Nephron progenitor cell (in vitro differentiated cells): ENCODE results near the gene LOXHD1.

Experiments used
- DNase-seq: peaks from one replicate; pipeline ENCODE4 v3.0.0; 2021
- H3K27ac Mint-ChIP-seq: 2 replicates; pipeline ENCODE4 v1.8.0; 2021; ENCODE audit warnings: mild to moderate bottlenecking, moderate library complexity, mixed read lengths
- H3K27me3 Mint-ChIP-seq: 2 replicates; pipeline ENCODE4 v1.8.0; 2021; ENCODE audit warnings: mild to moderate bottlenecking, low read depth, mixed read lengths; ENCODE audit not compliant: poor library complexity
- H3K36me3 Mint-ChIP-seq: 2 replicates; pipeline ENCODE4 v1.8.0; 2021; ENCODE audit warnings: low read depth, mixed read lengths
- H3K4me1 Mint-ChIP-seq: 2 replicates; pipeline ENCODE4 v1.8.0; 2021; ENCODE audit warnings: mixed read lengths
- H3K4me3 Mint-ChIP-seq: 2 replicates; pipeline ENCODE4 v1.8.0; 2021; ENCODE audit warnings: mild to moderate bottlenecking, moderate library complexity, mixed read lengths
- H3K9me3 Mint-ChIP-seq: 2 replicates; pipeline ENCODE4 v1.8.0; 2021; ENCODE audit warnings: mild to moderate bottlenecking, moderate library complexity, mixed read lengths
- CTCF ChIP-seq: fragments of 200-600 bp; sonication (generic); IDR thresholded peaks from 2 replicates; pipeline ENCODE4 v1.5.0; 2021; ENCODE audit warnings: antibody characterized with exemption

Gene LOXHD1

GRCh38 chr18:46590103-46590502, 66.9 kb downstream of the LOXHD1 start:
- H3K4me1 Mint-ChIP-seq = peaks cover 7% of the 10 kb centered on the region
- no peaks in the 10 kb centered on the region for H3K9me3 Mint-ChIP-seq
- H3K27me3 Mint-ChIP-seq = peaks cover 23% of the 10 kb centered on the region
- no peaks in the 10 kb centered on the region for H3K36me3 Mint-ChIP-seq
- H3K27ac Mint-ChIP-seq = no peak overlapping the region
- no peak for TF ChIP-seq CTCF
- no peak for DNase-seq
- H3K4me3 Mint-ChIP-seq = no peak overlapping the region

- TF ChIP-seq CTCF = no peak
- no peak overlapping the region for H3K4me3 Mint-ChIP-seq
These were observed 67.9 kb downstream of the LOXHD1 start for GRCh38 chr18:46588971-46589660.

GRCh38 chr18:46587600-46587999, 69.4 kb downstream of the LOXHD1 start:
- peaks cover 15% of the 10 kb centered on the region for H3K27me3 Mint-ChIP-seq
- no peak overlapping the region for H3K4me3 Mint-ChIP-seq
- H3K9me3 Mint-ChIP-seq = no peaks in the 10 kb centered on the region
- H3K36me3 Mint-ChIP-seq = no peaks in the 10 kb centered on the region
- no peak for TF ChIP-seq CTCF
- no peak for DNase-seq
- H3K4me1 Mint-ChIP-seq = peaks cover 5% of the 10 kb centered on the region
- H3K27ac Mint-ChIP-seq = no peak overlapping the region

More at GRCh38 chr18:46588971-46589660, 67.9 kb downstream of the LOXHD1 start:
- Mint-ChIP-seq H3K27ac (no peak overlapping the region), H3K27me3 (peaks cover 20% of the 10 kb centered on the region), H3K4me1 (peaks cover 7% of the 10 kb centered on the region), H3K36me3 (no peaks in the 10 kb centered on the region), H3K9me3 (no peaks in the 10 kb centered on the region)
- DNase-seq = no peak

- TF ChIP-seq CTCF = no peak
- H3K4me3 Mint-ChIP-seq = no peak overlapping the region
- no peak for DNase-seq
- H3K9me3 Mint-ChIP-seq = peaks cover 19% of the 10 kb centered on the region
- H3K27me3 Mint-ChIP-seq = peaks cover 14% of the 10 kb centered on the region
- H3K27ac Mint-ChIP-seq = no peak overlapping the region
- H3K4me1 Mint-ChIP-seq = no peaks in the 10 kb centered on the region
- H3K36me3 Mint-ChIP-seq = no peaks in the 10 kb centered on the region
These were observed 73.3 kb downstream of the LOXHD1 start for GRCh38 chr18:46583711-46584110.

- no peak overlapping the region for H3K4me3 Mint-ChIP-seq
- H3K4me1 Mint-ChIP-seq = no peaks in the 10 kb centered on the region
- peaks cover 7% of the 10 kb centered on the region for H3K27me3 Mint-ChIP-seq
- no peaks in the 10 kb centered on the region for H3K36me3 Mint-ChIP-seq
- no peak for DNase-seq
- no peak overlapping the region for H3K27ac Mint-ChIP-seq
- no peak for TF ChIP-seq CTCF
- H3K9me3 Mint-ChIP-seq = peaks cover 19% of the 10 kb centered on the region
These were observed 75.4 kb downstream of the LOXHD1 start for GRCh38 chr18:46581648-46582047.

GRCh38 chr18:46578987-46579386, 78.0 kb downstream of the LOXHD1 start:
- no peak overlapping the region for H3K27ac Mint-ChIP-seq
- H3K4me3 Mint-ChIP-seq = no peak overlapping the region
- no peak for DNase-seq
- peaks cover 19% of the 10 kb centered on the region for H3K9me3 Mint-ChIP-seq
- peaks cover 5% of the 10 kb centered on the region for H3K27me3 Mint-ChIP-seq
- no peaks in the 10 kb centered on the region for H3K4me1 Mint-ChIP-seq
- no peaks in the 10 kb centered on the region for H3K36me3 Mint-ChIP-seq
- TF ChIP-seq CTCF = no peak
